ENCODE measurements around the gene SIGLEC8. TPM values are rescaled to one million over a fixed set of nuclear protein-coding genes. Genes with fewer than 3 reads are reported as not detected.

SIGLEC8 gene
- total RNA-seq (ENCODE audit: low replicate concordance) = not detected in 2 replicates
- long read RNA-seq = 0 reads

GRCh38 chr19:51458051-51458645 is at the start of gene SIGLEC8:
TSS of gene SIGLEC8 (minus strand) at chr19:51458454. CDS start at chr19:51458387, 67 bp downstream.
- H3K4me3 Mint-ChIP-seq = no peak within 1 kb of the TSS
- H3K27me3 Mint-ChIP-seq = peaks cover 27% of the 10 kb centered on the region
- H3K9me3 Mint-ChIP-seq = no peaks in the 10 kb centered on the region
- TF ChIP-seq CTCF (conservative IDR thresholded peaks at IDR 0.05) = no peak
- no peaks in the 10 kb centered on the region for H3K36me3 Mint-ChIP-seq
- H3K27ac Mint-ChIP-seq = no peak within 1 kb of the TSS
- no peaks in the 10 kb centered on the region for H3K4me1 Mint-ChIP-seq (ENCODE audit: unreplicated experiment)
- DNase-seq (ENCODE audit: extremely low spot score, unreplicated experiment) = peak; percentile 43

GRCh38 chr19:51507640-51508058 is 49.4 kb upstream of the SIGLEC8 start:
- Mint-ChIP-seq H3K4me3 (no peak overlapping the region), H3K4me1 (ENCODE audit: unreplicated experiment) (no peaks in the 10 kb centered on the region), H3K27me3 (peaks cover 9% of the 10 kb centered on the region), H3K27ac (no peak overlapping the region), H3K9me3 (no peaks in the 10 kb centered on the region), H3K36me3 (no peaks in the 10 kb centered on the region)
- DNase-seq (ENCODE audit: extremely low spot score, unreplicated experiment) = no peak
- no peak for TF ChIP-seq CTCF (conservative IDR thresholded peaks at IDR 0.05)

GRCh38 chr19:51507192-51507591 is 48.9 kb upstream of the SIGLEC8 start:
- Mint-ChIP-seq H3K27ac (no peak overlapping the region), H3K9me3 (no peaks in the 10 kb centered on the region), H3K36me3 (no peaks in the 10 kb centered on the region), H3K4me1 (ENCODE audit: unreplicated experiment) (no peaks in the 10 kb centered on the region), H3K27me3 (peaks cover 9% of the 10 kb centered on the region), H3K4me3 (no peak overlapping the region)
- no peak for TF ChIP-seq CTCF (conservative IDR thresholded peaks at IDR 0.05)
- DNase-seq (ENCODE audit: extremely low spot score, unreplicated experiment) = no peak

- Mint-ChIP-seq H3K4me1 (ENCODE audit: unreplicated experiment) (no peaks in the 10 kb centered on the region), H3K9me3 (no peaks in the 10 kb centered on the region), H3K36me3 (no peaks in the 10 kb centered on the region), H3K27me3 (peaks cover 7% of the 10 kb centered on the region), H3K4me3 (no peak overlapping the region), H3K27ac (no peak overlapping the region)
- DNase-seq (ENCODE audit: extremely low spot score, unreplicated experiment) = no peak
- TF ChIP-seq CTCF (conservative IDR thresholded peaks at IDR 0.05) = no peak
Observed at GRCh38 chr19:51505904-51506303, 47.6 kb upstream of the SIGLEC8 start.

GRCh38 chr19:51503896-51504295 is 45.6 kb upstream of the SIGLEC8 start:
- H3K27me3 Mint-ChIP-seq = peaks cover 3% of the 10 kb centered on the region
- H3K4me1 Mint-ChIP-seq (ENCODE audit: unreplicated experiment) = no peaks in the 10 kb centered on the region
- no peaks in the 10 kb centered on the region for H3K36me3 Mint-ChIP-seq
- no peak for DNase-seq (ENCODE audit: extremely low spot score, unreplicated experiment)
- H3K27ac Mint-ChIP-seq = no peak overlapping the region
- H3K9me3 Mint-ChIP-seq = no peaks in the 10 kb centered on the region
- TF ChIP-seq CTCF (conservative IDR thresholded peaks at IDR 0.05) = no peak
- no peak overlapping the region for H3K4me3 Mint-ChIP-seq
